Calu3 (cell line): ENCODE results near the gene PCMT1. TPM values are rescaled to one million over a fixed set of nuclear protein-coding genes. Genes with fewer than 3 reads are reported as not detected.
A peak's percentile ranks its signal among the peaks of the same experiment; 100 is the strongest.

ENCODE experiments used
- BruUV-seq: library from RNA; stranded (reverse); fragments of 400-500 nt; replicated peaks from 2 replicates; lab custom pipeline; 2021; lab: Mats Ljungman, UMichigan
- CTCF ChIA-PET: fragments of 300-600 bp; sonication (Branson Sonifier 250); formaldehyde crosslinking; loops from one replicate; lab custom pipeline; 2022; ENCODE audit warnings: antibody characterized with exemption; lab: Charles Lee
- DNase-seq: peaks from one replicate; pipeline ENCODE4 v3.0.0; 2022
- H3K27ac Mint-ChIP-seq: one replicate; pipeline ENCODE4 v1.8.0; 2022; ENCODE audit warnings: mixed read lengths; ENCODE audit not compliant: unreplicated experiment
- H3K27me3 Mint-ChIP-seq: one replicate; pipeline ENCODE4 v1.8.0; 2022; ENCODE audit warnings: mixed read lengths; ENCODE audit not compliant: unreplicated experiment
- H3K36me3 Mint-ChIP-seq: one replicate; pipeline ENCODE4 v1.8.0; 2022; ENCODE audit warnings: mild to moderate bottlenecking, moderate library complexity, mixed read lengths; ENCODE audit not compliant: insufficient read depth, unreplicated experiment
- H3K4me1 Mint-ChIP-seq: one replicate; pipeline ENCODE4 v1.8.0; 2022; ENCODE audit warnings: mild to moderate bottlenecking, low read depth, mixed read lengths; ENCODE audit not compliant: unreplicated experiment
- H3K4me3 Mint-ChIP-seq: one replicate; pipeline ENCODE4 v1.8.0; 2022; ENCODE audit warnings: mild to moderate bottlenecking, low read depth, moderate library complexity, mixed read lengths; ENCODE audit not compliant: unreplicated experiment
- H3K9me3 Mint-ChIP-seq: one replicate; pipeline ENCODE4 v1.8.0; 2022; ENCODE audit warnings: low read depth, mixed read lengths; ENCODE audit not compliant: unreplicated experiment
- intact Hi-C: fragments of 100-400 bp; cut with micrococcal nuclease; formaldehyde crosslinking; loops from one replicate; pipeline ENCODE4 v1.10.0; 2022; ENCODE audit not compliant: unreplicated experiment
- total RNA-seq: library from RNA; stranded (reverse); gene quantifications from 2 replicates; pipeline ENCODE4 v1.2.3, GENCODE V29; 2022
- TF ChIP-seq, protein P1 (sequence below): fragments of 200-600 bp; IDR thresholded peaks from one replicate; pipeline ENCODE4 v1.8.0; 2022; ENCODE audit warnings: antibody characterized with exemption; ENCODE audit not compliant: unreplicated experiment

Gene PCMT1
- total RNA-seq, 1 experiment from 2014 or later, result 63.4 TPM

DNA sequence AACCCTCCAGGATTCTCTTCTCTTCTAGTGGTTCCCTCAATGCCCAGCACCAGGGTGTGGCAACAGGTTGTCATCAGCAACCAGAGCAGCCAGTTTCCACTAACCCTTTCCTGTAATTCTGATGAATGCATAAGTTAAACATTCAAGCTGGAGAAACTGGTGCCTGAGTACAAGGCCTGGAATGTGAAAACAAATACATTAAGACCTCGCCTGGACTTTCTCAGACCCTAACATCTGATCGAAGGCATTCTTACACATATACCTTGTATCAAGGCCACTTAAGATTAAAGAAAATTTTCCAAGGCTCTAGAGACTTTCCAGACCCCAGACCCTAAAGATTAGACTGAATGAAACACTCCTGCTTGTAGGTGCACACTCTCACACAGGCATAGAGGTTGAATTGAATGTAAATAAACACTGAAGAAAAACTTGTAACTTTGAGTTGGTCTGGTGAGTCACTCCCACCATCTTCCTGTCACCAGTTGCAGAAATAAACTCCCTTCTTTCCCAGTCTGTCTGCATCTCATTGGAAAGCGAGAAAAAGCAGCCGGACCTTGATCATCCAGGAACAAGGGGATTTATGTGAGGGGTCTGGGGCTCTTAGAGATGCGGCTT, 105.6 kb downstream of the PCMT1 start:
- Mint-ChIP-seq H3K27me3 (no peaks in the 10 kb centered on the region), H3K27ac (peak overlapping the region; percentile 91), H3K4me1 (peaks cover 62% of the 10 kb centered on the region), H3K4me3 (peak overlapping the region; percentile 68), H3K36me3 (peaks cover 59% of the 10 kb centered on the region), H3K9me3 (no peaks in the 10 kb centered on the region)
- BruUV-seq, result no TSS peak
- intact Hi-C loops, result loop anchor here (1.0 to 5.0 kb wide), 3 partner anchors 8 to 42 kb away; partner anchors contain the start of gene RAET1E
- CTCF ChIA-PET, result interaction anchor here (0.6 to 1.6 kb wide), 2 partner anchors 14 to 16 kb away, joined by 3 to 5 read pairs; no protein-coding TSS in a partner anchor
- TF ChIP-seq, protein P1, sequence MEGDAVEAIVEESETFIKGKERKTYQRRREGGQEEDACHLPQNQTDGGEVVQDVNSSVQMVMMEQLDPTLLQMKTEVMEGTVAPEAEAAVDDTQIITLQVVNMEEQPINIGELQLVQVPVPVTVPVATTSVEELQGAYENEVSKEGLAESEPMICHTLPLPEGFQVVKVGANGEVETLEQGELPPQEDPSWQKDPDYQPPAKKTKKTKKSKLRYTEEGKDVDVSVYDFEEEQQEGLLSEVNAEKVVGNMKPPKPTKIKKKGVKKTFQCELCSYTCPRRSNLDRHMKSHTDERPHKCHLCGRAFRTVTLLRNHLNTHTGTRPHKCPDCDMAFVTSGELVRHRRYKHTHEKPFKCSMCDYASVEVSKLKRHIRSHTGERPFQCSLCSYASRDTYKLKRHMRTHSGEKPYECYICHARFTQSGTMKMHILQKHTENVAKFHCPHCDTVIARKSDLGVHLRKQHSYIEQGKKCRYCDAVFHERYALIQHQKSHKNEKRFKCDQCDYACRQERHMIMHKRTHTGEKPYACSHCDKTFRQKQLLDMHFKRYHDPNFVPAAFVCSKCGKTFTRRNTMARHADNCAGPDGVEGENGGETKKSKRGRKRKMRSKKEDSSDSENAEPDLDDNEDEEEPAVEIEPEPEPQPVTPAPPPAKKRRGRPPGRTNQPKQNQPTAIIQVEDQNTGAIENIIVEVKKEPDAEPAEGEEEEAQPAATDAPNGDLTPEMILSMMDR, result no peak
- peak; percentile 70 for DNase-seq

DNA sequence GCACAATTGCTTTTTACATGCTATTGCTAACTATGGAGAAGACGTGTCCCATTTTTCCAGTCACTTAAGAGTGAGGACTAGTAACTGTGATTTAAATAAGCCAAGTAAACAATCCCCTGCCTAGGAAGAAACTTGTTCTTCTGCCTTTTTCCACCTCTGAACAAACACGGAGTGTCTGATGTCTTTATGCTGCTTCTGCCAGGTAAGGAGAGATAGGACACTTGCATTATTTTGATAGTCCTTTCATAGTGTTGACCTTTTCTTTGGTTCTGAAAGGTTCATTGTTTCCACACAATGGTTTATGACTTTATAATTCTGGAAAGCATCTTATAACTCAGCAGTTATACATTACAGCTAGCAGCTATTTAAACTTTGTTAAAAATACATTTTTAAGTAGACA, 106.2 kb downstream of the PCMT1 start:
- CTCF ChIA-PET, result no interaction called here
- Mint-ChIP-seq H3K36me3 (peaks cover 60% of the 10 kb centered on the region), H3K4me1 (peaks cover 66% of the 10 kb centered on the region), H3K9me3 (no peaks in the 10 kb centered on the region), H3K27ac (peak overlapping the region; percentile 91), H3K27me3 (no peaks in the 10 kb centered on the region), H3K4me3 (peak overlapping the region; percentile 68)
- intact Hi-C loops, result loop anchor here (1.0 to 5.0 kb wide), 3 partner anchors 8 to 42 kb away; partner anchors contain the start of gene RAET1E
- DNase-seq, result no peak
- TF ChIP-seq, protein P1, result no peak
- no TSS peak for BruUV-seq

DNA sequence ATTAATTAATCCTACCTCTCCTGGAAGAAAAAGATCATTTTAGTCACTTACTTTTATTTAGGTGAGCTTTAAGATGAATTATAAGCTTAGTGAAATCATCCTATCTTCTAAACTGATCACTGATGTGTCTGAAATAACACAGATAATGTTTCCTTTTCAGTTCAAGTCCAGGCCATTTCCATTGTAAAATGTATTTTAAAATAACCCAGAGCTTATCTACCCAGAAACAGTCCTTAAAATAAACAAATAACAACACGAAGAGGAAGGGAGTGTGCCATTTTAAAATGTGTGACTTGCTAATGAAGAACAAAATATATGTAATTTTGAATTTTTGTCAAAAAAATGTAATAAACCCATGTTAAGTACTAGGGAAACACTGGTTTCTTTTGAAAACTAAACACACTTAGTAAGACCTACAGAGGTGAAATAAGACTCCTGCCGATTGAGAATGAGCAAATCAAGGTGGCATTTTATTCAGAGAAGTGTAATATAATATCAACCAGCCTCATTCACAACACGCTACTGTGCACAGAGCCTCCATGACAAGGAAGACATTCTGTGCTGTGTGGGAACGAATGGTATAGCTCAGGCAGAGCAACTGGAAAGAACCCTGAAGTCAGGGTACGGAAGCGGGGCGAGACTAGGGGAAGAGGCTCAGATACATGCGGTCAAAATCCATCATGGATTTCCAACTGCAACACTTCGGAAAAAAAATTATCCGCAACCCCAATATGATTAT, 106.9 kb downstream of the PCMT1 start:
- Mint-ChIP-seq H3K27ac (peak overlapping the region; percentile 91), H3K36me3 (peaks cover 65% of the 10 kb centered on the region), H3K27me3 (no peaks in the 10 kb centered on the region), H3K9me3 (no peaks in the 10 kb centered on the region), H3K4me1 (peaks cover 66% of the 10 kb centered on the region), H3K4me3 (peak overlapping the region; percentile 68)
- TF ChIP-seq, protein P1, result no peak
- DNase-seq, result no peak
- intact Hi-C loops, result loop anchor here (5.0 kb wide), 1 partner anchor 41 kb away; the partner anchor contains the start of gene RAET1E
- BruUV-seq, result no TSS peak
- CTCF ChIA-PET, result no interaction called here

DNA sequence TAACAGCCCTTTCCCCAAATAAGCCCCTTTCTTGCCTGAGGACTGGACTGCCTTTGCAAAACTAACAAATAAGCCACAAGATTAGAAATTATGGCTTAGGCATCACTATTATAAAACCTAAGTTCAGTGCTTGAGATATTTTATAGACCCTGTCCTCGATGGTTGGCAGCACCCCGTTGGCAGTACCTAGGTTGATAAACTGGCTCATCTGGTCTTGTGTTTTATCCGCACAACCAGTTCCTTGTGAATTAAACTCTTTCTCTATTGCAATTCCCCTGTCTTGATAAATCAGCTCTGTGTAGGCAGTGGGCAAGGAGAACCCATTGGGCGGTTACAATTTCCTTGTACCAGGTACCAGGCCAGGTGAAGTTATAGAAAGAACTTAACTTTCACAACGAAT, 108.0 kb downstream of the PCMT1 start:
- Mint-ChIP-seq H3K36me3 (peaks cover 62% of the 10 kb centered on the region), H3K4me3 (peak overlapping the region; percentile 68), H3K4me1 (peaks cover 59% of the 10 kb centered on the region), H3K9me3 (no peaks in the 10 kb centered on the region), H3K27me3 (no peaks in the 10 kb centered on the region), H3K27ac (peak overlapping the region; percentile 91)
- no peak for DNase-seq
- TF ChIP-seq, protein P1, result no peak
- intact Hi-C loops, result loop anchor here (5.0 kb wide), 1 partner anchor 40 kb away; the partner anchor contains the start of gene RAET1E
- CTCF ChIA-PET, result interaction anchor here (1.0 kb wide), 1 partner anchor 17 kb away, joined by 3 read pairs; no protein-coding TSS in a partner anchor
- BruUV-seq, result no TSS peak
